HS-27A (cell line): ENCODE data around the gene HMHB1.

Experiments used
- DNase-seq: peaks from one replicate; pipeline ENCODE4 v3.0.0-alpha.2; 2012; ENCODE audit warnings: low read depth, missing footprints

Gene HMHB1

DNA sequence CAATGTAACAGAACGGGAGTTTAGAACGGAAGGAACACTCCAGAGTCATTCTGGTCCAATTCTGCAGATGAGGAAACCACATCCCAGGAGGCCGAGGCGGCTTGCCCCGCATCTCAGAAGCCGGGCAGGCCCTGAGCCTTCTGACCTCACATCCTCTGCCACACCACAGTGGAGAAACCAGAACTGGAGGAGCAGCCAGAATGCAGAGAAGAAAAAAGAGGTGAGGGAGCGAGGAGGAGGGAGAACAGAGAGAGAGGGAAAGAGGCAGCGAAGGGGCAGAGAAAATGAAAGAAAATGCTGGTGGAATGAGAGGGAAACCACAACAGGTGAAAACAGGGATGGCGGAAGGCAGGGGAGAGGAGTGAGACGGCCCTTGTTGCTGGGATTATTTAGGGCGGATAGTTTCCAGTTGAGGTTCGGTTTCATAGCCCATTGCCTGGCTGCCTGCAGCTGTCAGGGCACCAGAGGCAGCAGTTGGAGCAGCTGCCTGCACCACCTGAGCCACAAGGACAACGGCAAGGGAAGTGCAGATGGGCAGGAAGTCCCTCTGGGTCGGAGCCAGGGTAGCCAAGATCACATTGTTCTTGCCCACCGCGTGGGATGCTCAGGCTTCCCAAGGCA is at the start of gene HMHB1:
HMHB1 (plus strand) TSS at position 77 of the 621 bp plus-strand sequence.
- no peak for DNase-seq

DNA sequence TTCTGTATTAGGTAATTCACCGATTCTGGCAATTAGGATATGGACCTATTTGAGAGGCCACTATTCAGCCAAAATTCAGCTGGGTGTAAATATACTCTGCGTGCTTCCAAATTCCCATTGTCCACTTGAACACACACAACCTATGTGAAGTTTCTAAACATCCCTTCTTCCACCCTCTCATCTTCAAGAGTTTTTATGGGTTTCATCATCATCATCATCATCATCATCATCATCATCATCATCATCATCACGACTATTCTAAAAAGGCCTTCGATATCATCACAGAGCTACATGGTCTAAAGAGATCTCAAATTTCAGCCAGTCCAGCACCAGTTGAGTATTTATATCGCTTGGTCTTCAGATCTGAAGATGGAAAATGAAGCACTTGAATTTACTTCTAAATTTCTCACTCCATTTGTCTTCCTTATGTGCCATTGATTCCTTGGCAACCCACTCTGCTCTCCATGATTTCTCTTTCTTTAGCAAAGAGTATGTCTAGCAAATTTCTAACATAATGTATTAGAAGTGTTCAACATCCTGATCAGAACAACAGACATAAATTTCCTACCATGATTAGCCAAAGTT is 49.2 kb upstream of the HMHB1 start:
- no peak for DNase-seq

DNA sequence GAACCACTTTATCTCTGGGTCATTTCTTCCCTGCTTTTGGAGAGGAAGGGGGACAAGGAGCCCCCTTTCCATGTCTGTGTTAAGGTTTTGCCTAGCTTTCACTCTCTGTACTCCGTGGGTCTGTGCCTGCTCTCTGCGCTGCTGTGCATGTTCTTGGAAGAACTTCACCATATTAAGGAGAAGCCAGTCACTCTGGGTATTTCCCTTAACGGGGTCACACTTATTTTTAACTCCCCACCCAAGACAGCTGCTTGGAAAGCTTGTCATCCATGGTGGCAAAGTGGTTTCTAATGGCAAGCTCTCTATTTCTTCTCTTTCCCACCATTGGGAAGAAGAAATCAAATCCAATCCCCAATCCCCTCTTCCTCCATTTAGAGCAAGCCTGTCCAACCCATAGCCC is 44.8 kb upstream of the HMHB1 start:
- DNase-seq, result no peak

DNA sequence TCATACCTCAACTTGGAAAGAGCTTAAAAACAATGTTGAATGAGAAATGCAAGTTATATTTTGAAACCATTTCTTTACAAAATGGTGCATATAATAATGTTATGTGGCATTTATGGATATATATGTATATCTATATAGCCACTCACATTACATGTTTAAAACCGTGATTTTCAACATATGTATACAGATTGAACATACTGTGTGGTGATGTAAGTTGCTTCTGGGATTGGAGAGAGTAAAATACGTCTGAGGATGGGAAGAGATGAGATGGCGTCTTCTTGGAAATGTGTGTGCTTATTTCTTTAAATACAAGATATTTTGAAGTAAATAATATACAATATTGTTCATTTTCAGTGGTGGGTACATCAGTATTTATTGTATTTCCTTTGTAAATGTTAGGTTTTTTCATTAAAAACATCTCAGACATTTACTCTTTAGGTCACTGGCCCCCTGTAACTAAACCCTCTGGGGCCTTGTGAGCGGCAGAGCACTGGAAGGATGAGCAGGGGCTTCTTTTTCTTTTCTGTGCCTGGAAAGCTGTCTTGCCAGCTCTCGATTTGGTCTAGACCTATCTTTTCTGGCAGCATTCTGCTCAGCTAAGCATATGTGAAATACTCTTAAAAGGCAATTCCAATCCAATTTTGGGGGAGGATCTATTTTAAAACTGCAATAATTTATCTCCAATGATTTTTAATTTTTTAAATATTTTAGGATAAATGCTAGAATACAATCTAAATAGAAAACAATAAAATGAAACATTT is 42.8 kb upstream of the HMHB1 start:
- DNase-seq, result no peak

DNA sequence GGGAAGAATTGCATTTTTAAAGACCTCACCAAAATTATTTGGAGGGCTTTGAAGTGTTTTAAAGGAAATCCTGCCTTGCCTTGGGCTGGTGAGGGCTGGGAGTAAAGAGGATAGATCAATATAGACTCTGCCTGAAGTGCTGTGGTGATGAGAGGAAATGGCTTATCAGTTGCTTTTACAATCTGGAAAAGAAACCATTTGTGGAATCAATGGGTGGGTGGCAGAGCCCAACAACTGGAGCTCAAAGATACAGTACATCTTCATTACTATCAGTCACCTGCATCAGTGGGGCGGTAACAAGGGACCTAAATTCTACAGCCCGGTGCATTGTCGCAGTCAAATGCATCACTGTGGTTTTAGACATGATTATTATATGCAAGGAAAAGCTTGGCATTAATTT is 41.5 kb upstream of the HMHB1 start:
- DNase-seq, result no peak

DNA sequence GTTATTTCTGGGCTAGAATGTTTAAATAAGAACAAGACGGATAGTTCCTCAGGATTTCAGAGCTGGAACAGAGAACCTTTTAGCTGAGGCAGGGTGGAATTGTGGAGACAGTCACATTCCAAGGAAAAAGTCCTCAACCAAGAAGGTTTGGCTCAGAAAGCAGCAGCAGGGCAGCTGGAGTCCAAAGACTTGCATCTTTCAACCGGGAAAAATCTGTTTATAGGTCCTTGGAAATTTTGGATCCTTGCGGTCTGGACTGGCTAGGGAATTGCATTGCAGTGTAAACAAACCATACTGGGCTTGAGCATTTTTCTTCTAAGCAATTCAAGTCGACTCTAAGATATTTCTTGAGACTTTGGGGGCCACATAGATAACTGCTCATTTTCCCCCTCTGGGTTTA is 40.8 kb upstream of the HMHB1 start:
- no peak for DNase-seq

DNA sequence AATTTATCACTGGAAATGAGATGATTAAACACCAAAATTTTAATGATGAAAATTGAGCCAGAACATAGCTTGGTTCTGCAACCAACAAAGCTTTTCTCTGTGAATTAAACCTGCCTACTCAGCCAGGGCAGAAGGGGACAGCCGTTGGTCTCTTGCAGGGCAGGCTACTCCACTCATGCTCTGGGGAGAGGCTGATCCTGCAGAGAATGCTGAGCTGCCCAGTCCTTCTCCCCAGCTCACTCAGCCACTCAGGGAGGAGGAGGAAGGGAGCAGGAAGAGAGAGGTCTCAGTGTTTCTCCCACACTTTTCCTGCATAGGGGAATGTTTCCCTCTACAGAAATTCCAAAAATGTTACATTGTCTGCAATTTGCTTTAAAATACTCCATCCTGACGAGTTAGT is 40.4 kb upstream of the HMHB1 start:
- DNase-seq, result no peak

DNA sequence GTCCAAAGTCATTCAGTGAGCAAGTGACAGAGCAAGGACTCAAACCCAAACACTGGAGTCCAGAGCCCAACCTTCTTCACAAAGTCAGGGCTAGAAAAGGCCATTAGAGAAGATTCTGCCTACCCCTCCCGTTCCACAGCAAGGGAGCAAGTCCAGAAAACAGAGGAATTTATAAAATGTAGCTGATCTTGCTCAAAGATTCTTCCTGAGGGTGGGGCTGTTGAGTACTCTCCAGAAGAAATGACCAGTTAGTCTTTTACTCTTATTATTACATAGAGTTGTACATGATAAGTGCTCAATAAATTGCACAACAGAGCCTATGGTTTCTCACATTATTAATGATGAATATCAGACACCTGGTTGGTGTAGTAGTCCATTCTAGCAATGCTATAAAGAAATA is 39.3 kb upstream of the HMHB1 start:
- DNase-seq, result no peak

DNA sequence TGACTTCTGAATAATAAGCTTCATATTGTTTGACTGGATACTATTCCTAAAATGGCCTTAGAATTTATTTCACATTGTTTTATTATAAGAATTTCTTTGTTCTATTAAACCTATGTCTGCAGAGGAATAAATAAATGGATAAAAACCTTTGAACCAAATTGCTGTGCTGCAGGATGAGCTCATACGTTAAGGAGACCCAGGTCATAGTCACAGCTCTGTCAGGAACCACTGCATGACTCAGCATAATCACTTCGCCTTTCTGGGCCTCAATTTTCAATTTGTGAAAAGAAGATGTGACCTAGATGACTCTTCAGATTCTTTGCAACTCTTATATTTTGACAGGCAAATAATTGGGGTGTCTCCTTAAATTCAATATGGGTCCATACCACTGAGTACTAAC is 36.7 kb upstream of the HMHB1 start:
- DNase-seq, result no peak

DNA sequence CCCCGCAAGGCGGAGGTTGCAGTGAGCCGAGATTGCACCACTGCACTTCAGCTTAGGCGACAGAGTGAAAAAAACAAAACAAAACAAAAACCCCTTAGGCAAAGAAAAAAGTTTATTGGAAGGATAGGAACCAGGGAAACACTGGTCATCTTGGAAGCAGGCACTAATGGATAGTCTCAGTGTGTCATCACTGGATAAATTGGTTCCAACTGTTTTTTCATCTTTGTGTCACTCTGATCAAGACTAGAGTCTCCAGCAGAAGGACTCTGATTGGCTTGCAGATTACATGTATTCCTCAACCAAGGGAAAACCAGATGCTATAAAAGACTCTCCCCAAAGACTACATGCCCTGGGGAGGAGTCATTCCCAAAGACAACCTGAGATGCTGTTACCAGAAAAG is 35.0 kb upstream of the HMHB1 start:
- DNase-seq, result no peak

DNA sequence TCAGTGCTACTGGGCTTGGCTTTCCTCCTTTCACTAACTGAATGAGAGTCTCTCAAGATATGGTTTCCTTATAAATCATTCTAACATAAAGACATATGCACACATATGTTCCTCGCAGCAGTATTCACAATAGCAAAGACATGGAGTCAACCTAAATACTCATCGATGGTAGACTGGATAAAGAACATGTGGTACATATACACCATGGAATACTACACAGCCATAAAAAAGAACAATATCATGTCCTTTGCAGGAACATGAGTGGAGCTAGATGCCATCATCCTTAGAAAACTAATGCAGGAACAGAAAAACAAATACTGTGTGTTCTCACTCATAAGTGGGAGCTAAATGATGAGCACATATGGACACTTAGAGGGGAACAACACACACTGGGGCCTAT is 32.5 kb upstream of the HMHB1 start:
- DNase-seq, result no peak

DNA sequence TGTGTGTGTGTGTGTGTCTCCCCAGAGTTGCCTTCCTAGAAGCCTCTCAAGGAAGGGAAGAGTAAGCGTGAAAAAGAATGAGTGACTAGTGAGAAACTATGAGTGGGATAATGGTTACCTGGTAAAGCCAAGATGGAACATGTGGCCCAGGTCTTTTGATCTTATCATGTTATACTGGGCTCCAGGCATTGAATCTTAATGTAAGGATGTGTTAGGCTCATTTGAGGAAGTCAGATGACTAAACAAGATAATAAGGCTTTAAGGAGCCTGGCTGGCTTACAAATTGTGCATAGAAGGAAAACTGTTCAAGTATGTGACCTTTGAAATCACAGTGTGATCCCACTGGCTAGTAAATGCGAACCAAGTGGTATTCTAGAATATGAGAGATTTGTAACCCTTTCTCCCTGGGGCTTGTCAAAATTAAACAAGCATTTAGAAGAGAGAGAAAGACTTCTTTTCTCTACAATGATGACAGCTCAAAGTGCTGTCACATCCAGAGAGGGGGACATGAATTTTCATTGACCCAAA is 29.9 kb upstream of the HMHB1 start:
- no peak for DNase-seq

DNA sequence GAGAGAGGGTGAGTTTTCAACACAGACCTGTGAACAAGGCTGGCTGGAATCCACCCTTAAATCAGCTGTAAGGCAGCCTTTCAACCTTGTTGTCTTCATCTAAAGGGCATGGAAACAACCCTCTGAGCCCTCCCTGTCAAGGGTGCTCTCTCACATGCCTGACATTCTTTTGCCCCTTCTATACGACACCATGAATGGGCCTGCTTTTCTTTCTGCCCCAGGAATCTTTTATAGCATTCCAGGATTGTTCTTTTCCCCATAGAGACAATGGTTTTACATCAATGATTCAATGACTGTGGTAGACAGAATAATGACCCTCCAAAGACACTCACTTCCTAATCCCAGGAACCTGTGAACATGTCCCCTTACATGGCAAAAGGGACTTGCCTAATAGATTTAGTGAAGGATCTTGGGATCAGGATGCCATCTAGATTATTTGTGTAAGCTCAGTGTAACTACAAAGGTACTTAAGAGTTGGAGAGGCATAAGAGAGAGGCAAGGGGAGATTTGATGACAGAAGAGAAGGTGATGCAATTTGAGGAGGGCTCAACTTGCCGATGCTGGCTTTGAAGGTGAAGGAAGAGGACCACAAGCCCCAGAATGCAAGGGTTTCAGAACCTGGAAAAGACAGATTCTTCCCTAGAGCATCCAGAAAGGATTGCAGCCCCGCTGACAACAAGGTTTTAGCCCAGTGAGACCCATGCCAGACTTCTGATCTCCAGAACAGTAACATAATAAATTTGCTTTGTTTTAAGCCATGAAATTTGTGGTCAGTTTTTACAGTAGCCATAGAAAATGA is 29.2 kb upstream of the HMHB1 start:
- peak; percentile 3 for DNase-seq

DNA sequence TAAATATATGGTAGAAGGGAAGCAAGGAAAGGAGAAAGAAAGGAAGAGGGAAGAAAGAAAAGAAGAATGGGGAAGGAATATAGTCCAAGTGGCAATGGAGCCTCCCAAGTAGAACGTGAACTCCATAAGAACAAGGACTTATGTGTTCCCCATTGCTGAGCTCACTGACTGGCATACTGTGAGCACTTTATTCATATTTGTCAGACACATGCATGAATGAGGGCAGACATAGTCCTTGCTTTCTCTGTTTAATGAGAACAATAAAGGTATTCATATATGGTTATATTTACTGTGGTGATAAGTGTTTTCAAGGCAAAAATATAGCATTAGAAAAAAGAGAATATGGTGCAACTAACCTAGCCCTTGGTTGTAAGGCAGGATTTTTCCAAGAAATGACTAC is 23.6 kb upstream of the HMHB1 start:
- no peak for DNase-seq

DNA sequence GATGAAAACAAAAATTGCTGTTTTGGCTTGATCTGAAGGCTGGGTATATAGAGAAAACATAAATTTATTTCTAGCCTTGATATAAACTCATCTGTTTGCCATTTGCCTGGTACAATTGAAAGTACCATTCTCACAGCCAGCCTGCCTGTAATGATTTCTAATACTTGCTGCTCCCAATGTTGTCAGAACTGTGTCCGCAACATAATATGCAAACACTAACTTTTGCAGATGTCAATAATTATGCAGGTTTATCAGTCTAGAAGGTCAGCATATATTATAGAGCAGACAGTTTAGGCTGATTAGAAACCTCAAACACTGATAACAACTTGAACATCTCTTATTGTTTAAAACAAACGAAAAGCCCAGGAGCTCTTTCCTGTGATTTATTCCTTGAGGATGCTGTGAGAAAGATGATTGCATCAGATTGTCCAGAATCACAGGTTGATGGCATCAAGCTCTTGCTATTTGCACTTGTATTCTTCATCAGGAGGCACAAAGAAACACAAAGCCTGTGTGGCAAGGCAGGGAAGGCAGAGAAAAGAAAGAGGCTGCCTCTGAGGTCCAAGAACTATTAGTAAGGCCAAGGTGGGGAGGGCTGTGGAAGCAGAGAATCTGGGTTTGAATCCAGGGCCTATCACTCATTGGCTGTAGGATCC is 21.4 kb upstream of the HMHB1 start:
- no peak for DNase-seq

DNA sequence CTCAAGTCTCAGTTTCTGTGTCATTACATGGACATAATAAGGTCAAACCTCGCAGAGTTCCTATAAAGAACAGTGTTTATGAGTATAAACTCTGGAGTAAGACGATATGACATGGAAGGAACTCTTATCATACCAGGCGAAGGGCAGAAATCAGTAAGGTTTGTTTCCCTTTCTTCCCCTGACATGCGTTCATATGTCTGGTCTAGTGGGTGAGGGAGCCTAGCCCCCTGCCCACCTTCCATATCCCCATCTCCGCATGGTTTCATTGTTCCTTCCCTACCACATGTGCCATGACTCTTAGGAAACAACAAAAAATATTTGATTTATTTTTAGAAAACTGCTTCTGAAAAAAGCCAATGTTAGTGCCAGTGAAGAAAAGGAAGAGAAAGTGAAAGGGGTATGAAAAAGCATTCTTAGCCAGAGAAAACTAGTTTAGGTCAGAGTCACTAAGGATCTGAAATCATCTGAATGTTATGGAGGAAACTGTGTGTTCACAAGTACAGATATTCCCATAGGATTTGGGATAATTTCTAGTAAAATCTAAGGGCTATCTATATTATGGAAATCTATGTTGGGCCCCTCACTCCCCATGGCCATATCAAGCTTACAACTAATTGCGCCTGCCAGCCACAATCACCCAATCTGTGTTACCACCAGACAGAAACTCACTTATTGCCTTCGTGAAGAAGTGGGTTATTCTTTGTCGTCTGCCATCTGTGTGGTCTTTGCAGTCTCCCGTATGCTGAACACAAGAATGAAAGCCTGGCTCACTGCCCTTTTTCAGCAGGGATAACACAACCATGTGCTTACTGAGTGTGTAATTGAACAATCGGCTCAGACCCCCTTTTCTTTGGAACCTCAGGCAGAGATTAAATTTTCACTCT is 19.9 kb upstream of the HMHB1 start:
- no peak for DNase-seq

DNA sequence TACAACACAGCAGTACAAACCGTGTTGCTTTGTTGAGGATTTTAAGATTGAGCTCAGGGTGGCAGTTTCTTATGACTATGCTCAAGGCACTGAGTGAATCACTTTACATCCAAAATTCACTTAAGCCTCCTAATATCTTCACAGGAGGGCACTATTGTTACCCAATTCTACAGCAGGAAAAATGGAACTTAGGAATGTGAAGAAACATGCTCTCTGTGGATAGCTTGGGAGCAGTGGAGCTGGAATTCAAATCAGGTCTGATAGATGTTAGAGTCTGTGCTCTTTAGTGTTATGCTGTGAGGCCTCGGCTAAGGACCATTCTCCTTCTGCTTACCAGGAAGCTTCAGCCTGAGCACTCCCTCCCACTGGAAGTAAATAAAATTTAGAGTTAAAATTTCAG is 18.7 kb upstream of the HMHB1 start:
- no peak for DNase-seq

DNA sequence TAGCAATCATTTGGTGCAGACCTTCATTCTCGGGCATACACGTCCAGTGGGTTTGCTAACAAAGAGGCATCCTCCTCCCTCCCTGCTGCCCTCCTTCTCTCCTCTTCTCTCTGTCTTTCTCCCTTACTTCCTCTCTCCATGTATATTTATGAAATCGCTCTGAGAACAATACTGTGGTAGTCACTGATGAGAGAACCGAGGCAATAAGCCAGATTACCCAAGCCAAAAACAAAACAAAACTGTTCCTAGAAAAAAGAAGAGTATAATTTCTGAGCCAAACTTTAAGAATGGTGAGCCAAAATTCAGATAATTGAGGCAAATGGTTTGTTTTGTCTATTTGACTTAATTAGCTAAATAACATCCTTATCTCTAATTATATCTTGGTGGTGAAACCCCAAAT is 15.8 kb upstream of the HMHB1 start:
- DNase-seq, result no peak

DNA sequence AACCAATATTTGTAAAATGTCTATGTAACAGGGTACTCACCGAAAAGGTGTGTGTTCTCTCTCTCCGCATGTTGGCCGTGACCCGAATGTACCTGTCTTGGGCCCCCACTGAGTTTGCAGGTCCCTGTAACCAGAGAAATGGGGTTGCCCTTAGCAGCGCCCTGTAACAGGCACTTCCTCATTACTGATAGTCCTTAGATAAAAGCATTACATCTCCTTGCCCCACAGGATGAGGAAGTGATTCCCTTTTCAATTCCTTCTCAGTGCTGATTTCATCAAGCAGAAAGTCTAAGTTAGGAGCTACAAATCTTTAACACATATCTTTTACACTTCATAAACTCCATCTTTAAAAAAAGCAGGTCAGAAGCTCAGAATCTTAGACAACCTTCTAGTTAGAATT is 15.2 kb upstream of the HMHB1 start:
- DNase-seq, result no peak

DNA sequence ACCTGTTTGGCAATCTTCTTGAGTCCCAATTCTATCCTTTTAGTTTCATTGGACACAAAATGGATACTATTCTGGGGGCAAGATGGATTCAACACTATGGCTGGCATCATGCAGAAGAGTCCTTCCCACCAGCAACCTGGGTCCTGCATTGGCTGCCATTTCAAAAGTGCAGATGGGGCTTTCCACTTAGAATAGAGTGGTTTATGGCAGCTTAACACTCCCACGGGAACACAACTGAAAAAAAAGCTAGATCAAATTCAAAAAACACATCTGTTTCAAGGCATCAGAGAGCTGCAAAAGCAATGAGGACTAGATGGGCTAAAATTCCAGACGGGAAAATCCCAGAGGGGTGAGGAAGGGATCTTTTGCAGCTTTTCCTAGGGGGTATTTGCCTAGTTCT is 11.2 kb upstream of the HMHB1 start:
- DNase-seq, result no peak
